Lower leg skin (tissue), 4 donors: ENCODE data around the gene ITSN1. TPM values are rescaled to one million over a fixed set of nuclear protein-coding genes. Genes with fewer than 3 reads are reported as not detected.

Source experiments
- DNase-seq, 2 donors: peaks; one replicate each; pipeline ENCODE4 v3.0.0-alpha.2; 2019; ENCODE audit warnings: low spot score in 2 of 2
- H3K4me3 ChIP-seq: fragments of 200-600 bp; sonication (generic); 2 replicates; pipeline ENCODE4 v1.5.1; 2017; ENCODE audit warnings: mild to moderate bottlenecking, low read depth; ENCODE audit not compliant: poor library complexity, severe bottlenecking
- POLR2A ChIP-seq, 2 donors: fragments of 450-650 bp; IDR thresholded peaks; one replicate each; pipeline ENCODE4 v1.6.1; 2016 to 2017; ENCODE audit warnings: antibody characterized with exemption in 2 of 2, mild to moderate bottlenecking in 1 of 2, moderate library complexity in 1 of 2
- WGBS, 2 donors: methylation state at CpG; one replicate each; pipeline ENCODE4 v1.1.5; 2018; 5-methylcytosine and 5-hydroxymethylcytosine counted together
- intact Hi-C: fragments of 100-400 bp; cut with DNase I; formaldehyde crosslinking; loops from one replicate; pipeline ENCODE4 v1.15.0; 2023; ENCODE audit warnings: low total_unique reads
- total RNA-seq, 4 donors: library from RNA; depleted of rRNA; stranded (reverse); fragments of >200 nt; gene quantifications; one replicate each; pipeline ENCODE4 v1.1.0, GENCODE V29; 2016
- TF ChIP-seq, protein P1 (sequence below), 3 donors: fragments of 450-650 bp; IDR thresholded peaks; one replicate each; pipeline ENCODE4 v1.5.1; 2016; ENCODE audit warnings: antibody characterized with exemption in 3 of 3, mild to moderate bottlenecking in 3 of 3, moderate library complexity in 2 of 3

Gene ITSN1
- total RNA-seq, 4 donors from 2014 or later = 17.4 to 39.5 (median 31.7) TPM

DNA sequence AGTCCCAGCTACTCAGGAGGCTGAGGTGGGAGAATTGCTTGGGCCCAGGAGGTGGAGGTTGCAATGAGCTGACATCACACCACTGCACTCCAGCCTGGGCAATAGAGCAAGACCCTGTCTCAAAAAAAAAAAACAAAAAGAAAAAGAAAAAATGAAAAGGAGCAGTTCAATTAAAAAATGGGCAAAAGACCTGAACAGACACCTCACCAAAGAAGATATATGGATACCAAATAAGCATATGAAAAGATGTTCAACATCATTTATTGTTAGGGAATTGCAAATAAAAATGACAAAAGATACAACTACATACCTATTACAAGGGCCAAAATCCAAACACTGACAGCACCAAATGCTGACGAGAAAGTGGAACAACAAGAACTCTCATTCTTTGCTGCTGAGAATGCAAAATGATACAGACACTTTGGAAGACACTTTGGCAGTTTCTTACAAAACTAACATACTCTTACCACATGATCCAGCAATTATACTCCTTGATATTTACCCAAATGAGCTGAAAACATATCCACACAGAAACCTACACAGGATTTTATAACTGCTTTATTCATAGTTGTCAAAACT, 302.0 kb downstream of the ITSN1 start:
- intact Hi-C loops = no loop called here

DNA sequence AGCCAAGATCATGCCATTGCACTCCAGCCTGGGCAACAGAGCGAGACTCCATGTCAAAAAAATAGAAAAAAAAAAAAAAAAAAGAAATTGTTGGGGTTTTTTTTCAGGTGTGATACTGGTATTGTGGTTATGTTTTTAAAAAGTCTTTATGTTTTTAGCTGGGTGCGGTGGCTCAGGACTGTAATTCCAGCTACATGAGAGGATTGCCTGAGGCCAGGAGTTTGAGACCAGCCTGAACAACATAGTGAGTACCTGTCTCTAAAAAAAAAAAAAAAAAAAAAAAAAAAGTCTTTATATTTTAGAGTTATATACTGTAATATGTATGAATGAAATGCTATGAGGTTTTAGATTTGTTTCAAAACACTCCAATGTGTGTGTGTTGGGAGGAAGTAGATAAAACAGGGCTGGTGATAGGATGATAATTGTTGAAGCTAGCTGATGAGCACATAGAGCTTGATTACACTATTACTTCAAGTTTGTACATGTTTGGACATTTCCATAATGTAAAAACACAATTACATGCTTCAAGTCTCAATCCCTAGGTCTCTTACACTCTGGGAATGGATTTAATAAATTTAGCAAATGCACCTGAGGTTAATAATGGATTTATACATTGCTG, 303.5 kb downstream of the ITSN1 start:
- whole genome bisulfite sequencing, 2 donors = 80 to 83% methylated on average over 2 of the region's 2 CpGs
- H3K4me3 ChIP-seq = no peak overlapping the region
- DNase-seq = no peak
- TF ChIP-seq POLR2A (IDR thresholded peaks at IDR 0.05) = no peak
- TF ChIP-seq, protein P1, sequence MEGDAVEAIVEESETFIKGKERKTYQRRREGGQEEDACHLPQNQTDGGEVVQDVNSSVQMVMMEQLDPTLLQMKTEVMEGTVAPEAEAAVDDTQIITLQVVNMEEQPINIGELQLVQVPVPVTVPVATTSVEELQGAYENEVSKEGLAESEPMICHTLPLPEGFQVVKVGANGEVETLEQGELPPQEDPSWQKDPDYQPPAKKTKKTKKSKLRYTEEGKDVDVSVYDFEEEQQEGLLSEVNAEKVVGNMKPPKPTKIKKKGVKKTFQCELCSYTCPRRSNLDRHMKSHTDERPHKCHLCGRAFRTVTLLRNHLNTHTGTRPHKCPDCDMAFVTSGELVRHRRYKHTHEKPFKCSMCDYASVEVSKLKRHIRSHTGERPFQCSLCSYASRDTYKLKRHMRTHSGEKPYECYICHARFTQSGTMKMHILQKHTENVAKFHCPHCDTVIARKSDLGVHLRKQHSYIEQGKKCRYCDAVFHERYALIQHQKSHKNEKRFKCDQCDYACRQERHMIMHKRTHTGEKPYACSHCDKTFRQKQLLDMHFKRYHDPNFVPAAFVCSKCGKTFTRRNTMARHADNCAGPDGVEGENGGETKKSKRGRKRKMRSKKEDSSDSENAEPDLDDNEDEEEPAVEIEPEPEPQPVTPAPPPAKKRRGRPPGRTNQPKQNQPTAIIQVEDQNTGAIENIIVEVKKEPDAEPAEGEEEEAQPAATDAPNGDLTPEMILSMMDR (IDR thresholded peaks at IDR 0.05) = no peak
- intact Hi-C loops = no loop called here

More for the DNA sequence above, 302.0 kb downstream of the ITSN1 start:
- H3K4me3 ChIP-seq = no peak overlapping the region
- DNase-seq = no peak
- WGBS, 2 donors = 96 to 100% methylated on average over 1 of the region's 1 CpG
- TF ChIP-seq, protein P1 (IDR thresholded peaks at IDR 0.05) = no peak
- no peak for TF ChIP-seq POLR2A (IDR thresholded peaks at IDR 0.05)

DNA sequence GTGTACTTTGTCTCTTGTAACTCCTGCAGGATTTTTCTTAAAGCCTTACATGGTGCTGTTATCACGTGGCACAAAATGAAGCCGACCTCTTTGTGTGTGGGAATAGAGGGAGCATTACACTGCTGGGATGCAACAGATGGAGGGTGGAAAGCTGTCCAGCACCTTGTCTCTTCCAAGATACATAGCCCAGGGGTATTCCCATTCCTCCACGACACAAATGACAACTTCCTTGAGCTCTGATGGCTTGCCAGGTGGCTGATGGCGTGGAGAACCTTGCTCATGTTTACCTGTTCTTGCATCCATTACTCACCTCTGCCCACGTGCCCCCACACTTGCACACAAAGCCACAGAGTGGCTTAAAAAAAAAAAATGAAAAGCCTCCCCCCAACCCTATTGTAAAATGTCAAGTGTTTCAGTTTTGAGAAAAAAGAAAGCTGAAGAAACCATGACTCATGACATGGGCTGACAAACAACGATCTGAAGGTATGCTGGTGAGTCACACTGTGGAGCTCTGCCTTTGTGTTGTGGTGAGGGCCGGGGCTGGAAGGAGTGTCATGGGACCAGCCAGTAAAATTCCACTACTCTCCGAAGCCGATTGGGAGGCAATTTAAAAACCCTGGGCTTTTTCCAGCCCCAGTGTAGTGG, 305.3 kb downstream of the ITSN1 start:
- intact Hi-C loops = no loop called here
- H3K4me3 ChIP-seq = no peak overlapping the region
- 11 to 18% methylated on average over 9 of the region's 9 CpGs for WGBS, 2 donors
- peak; percentile 93 to 96 for DNase-seq
- no peak for TF ChIP-seq POLR2A (IDR thresholded peaks at IDR 0.05)
- TF ChIP-seq, protein P1 (IDR thresholded peaks at IDR 0.05) = no peak

DNA sequence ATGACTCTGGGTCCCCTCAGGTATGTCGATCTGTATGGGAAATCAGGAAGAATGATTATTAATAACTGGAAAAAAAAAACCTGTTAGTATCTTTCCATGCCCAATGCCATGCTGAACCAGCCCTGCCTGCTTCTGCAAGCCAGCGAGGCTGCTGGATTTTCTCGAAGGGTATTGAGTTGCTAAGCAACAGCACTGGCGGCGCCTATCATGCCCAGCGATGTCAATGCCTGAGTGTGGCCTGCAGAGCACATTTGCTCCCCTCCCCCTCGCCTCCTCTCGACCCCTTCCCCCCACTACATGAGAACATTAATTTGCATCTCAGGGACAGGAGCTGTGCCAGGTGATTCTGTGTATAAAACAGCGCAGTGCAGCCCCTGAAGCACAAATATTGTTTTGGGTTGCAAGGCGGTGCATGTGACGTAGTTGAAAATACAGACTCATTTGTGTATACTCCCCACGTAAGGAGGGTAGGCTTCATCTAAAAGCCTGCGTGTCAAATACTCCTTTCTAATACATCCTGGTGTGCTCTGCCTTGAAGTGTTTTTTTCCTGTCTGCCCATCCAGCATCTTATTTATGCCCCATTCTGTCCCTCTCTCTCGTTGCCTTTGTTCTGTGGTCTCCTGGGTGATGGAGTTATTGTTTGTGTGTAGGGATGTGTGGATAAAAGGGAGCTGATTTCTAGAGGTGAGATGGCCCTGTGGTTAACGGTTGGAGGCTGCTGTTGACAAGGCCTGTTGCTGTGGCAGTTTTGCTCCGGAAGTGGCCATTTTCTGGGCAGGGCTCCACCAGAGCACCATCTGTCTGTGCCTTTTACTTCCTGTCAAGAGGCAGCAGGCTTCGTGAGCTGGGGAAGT, 306.0 kb downstream of the ITSN1 start:
- intact Hi-C loops = no loop called here
- 30% methylated on average over 17 of the region's 17 CpGs for WGBS, 2 donors
- TF ChIP-seq, protein P1 (IDR thresholded peaks at IDR 0.05) = no peak
- TF ChIP-seq POLR2A (IDR thresholded peaks at IDR 0.05) = no peak
- DNase-seq = peak; percentile 63 to 92
- H3K4me3 ChIP-seq = no peak overlapping the region

DNA sequence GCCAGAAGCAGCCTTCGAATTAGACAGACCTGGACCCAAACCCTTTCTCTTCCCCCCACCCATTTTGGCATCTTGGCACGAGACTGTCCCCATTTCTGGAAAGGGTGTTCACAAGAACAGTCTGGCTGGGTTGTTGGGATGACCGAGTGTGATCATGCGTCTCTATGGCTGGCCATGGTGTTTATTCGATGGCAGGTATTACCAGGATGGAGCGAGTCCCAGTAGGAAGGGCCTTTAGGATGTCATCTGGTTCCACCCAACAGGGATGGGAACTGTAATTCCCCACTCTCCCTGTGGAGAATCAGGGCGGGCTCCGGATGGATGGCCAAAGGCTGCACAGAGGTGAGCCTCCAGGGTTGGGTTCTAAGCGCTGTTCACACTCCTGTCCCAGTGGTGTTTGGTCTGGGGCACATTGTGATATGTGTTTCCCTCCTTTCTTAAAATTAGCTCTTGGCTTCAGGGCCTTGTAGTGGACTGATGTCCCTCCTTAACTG, 306.7 kb downstream of the ITSN1 start:
- TF ChIP-seq, protein P1 (IDR thresholded peaks at IDR 0.05) = no peak
- TF ChIP-seq POLR2A (IDR thresholded peaks at IDR 0.05) = no peak
- no peak overlapping the region for H3K4me3 ChIP-seq
- intact Hi-C loops = no loop called here
- WGBS, 2 donors = 79 to 87% methylated on average over 9 of the region's 9 CpGs
- no peak for DNase-seq

Other genes with a start within 250 kb of the ITSN1 start
- 10 to 100 TPM; 46.7 to 74.1 (median 60.9) TPM for gene IFNGR2, start 239.1 kb upstream of the ITSN1 start, total RNA-seq
- gene TMEM50B, start 162.5 kb upstream of the ITSN1 start, total RNA-seq = 10 to 100 TPM; 36.4 to 48.7 (median 38.2) TPM
- 1 to 10 TPM in 1 of 4 donors, under 1 TPM in 3; 0.08 to 2.3 (median 0.40) TPM for gene DNAJC28, start 150.8 kb upstream of the ITSN1 start, total RNA-seq
- 10 to 100 TPM; 44.8 to 62.4 (median 57.3) TPM for gene GART, start 100.4 kb upstream of the ITSN1 start, total RNA-seq
- gene SON, start 99.5 kb upstream of the ITSN1 start, total RNA-seq = 100 to 1,000 TPM; 199 to 314 (median 256) TPM
- 10 to 100 TPM in 1 of 4 donors, 1 to 10 TPM in 3; 6.2 to 14.4 (median 7.0) TPM for gene DONSON, start 53.8 kb upstream of the ITSN1 start, total RNA-seq
- 10 to 100 TPM; 12.8 to 34.2 (median 15.0) TPM for gene CRYZL1, start 760 bp upstream of the ITSN1 start, total RNA-seq